ENCODE measurements around the gene MAP4K4.

- no peak for TF ChIP-seq CTCF (conservative IDR thresholded peaks at IDR 0.05; ENCODE audit: low read length)
- TF ChIP-seq EZH2phosphoT487 (IDR thresholded peaks at IDR 0.05; ENCODE audit: borderline replicate concordance), result no peak
These were observed 45.0 kb downstream of the MAP4K4 start for GRCh38 chr2:101742547-101742946.
